Measurements from ENCODE around the gene SGPP2. TPM values are rescaled to one million over a fixed set of nuclear protein-coding genes. Genes with fewer than 3 reads are reported as not detected.

SGPP2 gene
- total RNA-seq, 1 experiment from 2014 or later, result not detected

GRCh38 chr2:222523783-222524544, 99.6 kb downstream of the SGPP2 start:
- H3K18ac ChIP-seq (ENCODE audit: insufficient read length, low read depth, low read length), result no peak overlapping the region
- no peak overlapping the region for H2AFZ ChIP-seq (ENCODE audit: low read length)
- H2BK120ac ChIP-seq (ENCODE audit: low read depth, low read length, poor library complexity, severe bottlenecking), result no peak overlapping the region
- no peaks in the 10 kb centered on the region for H3K79me1 ChIP-seq (ENCODE audit: insufficient read depth, low read depth, low read length, poor library complexity, severe bottlenecking)
- H2BK12ac ChIP-seq (ENCODE audit: insufficient read length, low read depth, low read length), result no peak overlapping the region
- no peak overlapping the region for H3K27ac ChIP-seq (ENCODE audit: insufficient read length, low read depth, low read length)
- Mint-ChIP-seq H3K4me1 (peaks cover 1 to 8% of the 10 kb centered on the region in 2 experiments), H3K4me3 (no peak overlapping the region), H3K36me3 (ENCODE audit: insufficient read depth in 1 of 3, low read depth in 3 of 3) (no peaks in the 10 kb centered on the region), H3K9me3 (peaks cover 3% of the 10 kb centered on the region in 2 experiments; a peak in 2 of 5 replicates), H3K27ac (no peak overlapping the region), H3K27me3 (ENCODE audit: low read depth) (peaks cover 3% of the 10 kb centered on the region; the same call in 1 of the 2 replicates)
- H4K91ac ChIP-seq (ENCODE audit: insufficient read length, low read depth, low read length), result no peak overlapping the region
- no peaks in the 10 kb centered on the region for H3K27me3 ChIP-seq (ENCODE audit: insufficient read depth, low read length)
- H3K79me2 ChIP-seq (ENCODE audit: insufficient read depth, low read length), result no peaks in the 10 kb centered on the region
- no peak overlapping the region for H3K4ac ChIP-seq (ENCODE audit: low read depth, low read length)
- no peaks in the 10 kb centered on the region for H3K9me3 ChIP-seq (ENCODE audit: control insufficient read depth, low read depth, low read length)
- no CpG with 5 or more reads among the region's 4 CpGs for WGBS (ENCODE audit: extremely low coverage, insufficient read length, low lambda C conversion rate)
- no peak overlapping the region for H3K23ac ChIP-seq (ENCODE audit: insufficient read length, low read depth, low read length)
- no peaks in the 10 kb centered on the region for H3K4me1 ChIP-seq (ENCODE audit: insufficient read depth, low read length)
- no peak overlapping the region for H2AK5ac ChIP-seq (ENCODE audit: insufficient read length, low read length)
- no peaks in the 10 kb centered on the region for H4K20me1 ChIP-seq (ENCODE audit: control insufficient read depth, insufficient read depth, insufficient read length)
- no peak overlapping the region for H3T11ph ChIP-seq (ENCODE audit: low read length)
- H4K5ac ChIP-seq (ENCODE audit: insufficient read length, low read depth, low read length), result no peak overlapping the region
- no peak overlapping the region for H4K8ac ChIP-seq (replicated peaks; ENCODE audit: insufficient read length, low read depth, low read length)
- H3K14ac ChIP-seq (ENCODE audit: insufficient read depth, low read length), result no peak overlapping the region
- no peak overlapping the region for H2BK15ac ChIP-seq (ENCODE audit: low read depth, low read length)
- H2BK20ac ChIP-seq (ENCODE audit: low read depth, low read length, poor library complexity, severe bottlenecking), result no peak overlapping the region
- H3K23me2 ChIP-seq (ENCODE audit: insufficient read length, low read depth, low read length, poor library complexity, severe bottlenecking), result no peaks in the 10 kb centered on the region
- DNase-seq, result no peak
- no peak overlapping the region for H3K4me2 ChIP-seq (ENCODE audit: insufficient read depth, insufficient read length, low read length)
- TF ChIP-seq CTCF (conservative IDR thresholded peaks at IDR 0.05), result no peak
- no peak overlapping the region for H3K56ac ChIP-seq (ENCODE audit: insufficient read length, low read depth, low read length)
- H2BK5ac ChIP-seq (ENCODE audit: insufficient read length, low read length), result no peak overlapping the region
- no peak overlapping the region for H3K9ac ChIP-seq (ENCODE audit: extremely low read depth, insufficient read length, low read length)

Data from H9 (cell line).